Thyroid gland (tissue), 4 donors: ENCODE measurements around the gene HS6ST1.

Experiments used
- POLR2A ChIP-seq, 2 donors: fragments of 450-650 bp; IDR thresholded peaks; one replicate each; pipeline ENCODE4 v1.6.1; 2017; ENCODE audit warnings: antibody characterized with exemption in 2 of 2, mild to moderate bottlenecking in 2 of 2, moderate library complexity in 1 of 2
- TF ChIP-seq, protein P1 (sequence below), 6 experiments: fragments of 200-600 bp in 3 of 6; fragments of 450-650 bp in 3 of 6; sonication (generic) in 3 of 6; IDR thresholded peaks; one replicate each; pipeline ENCODE4 v1.5.1; 2016 to 2019; ENCODE audit warnings: antibody characterized with exemption in 6 of 6, mild to moderate bottlenecking in 2 of 6, inconsistent platforms in 1 of 6, moderate library complexity in 1 of 6

DNA sequence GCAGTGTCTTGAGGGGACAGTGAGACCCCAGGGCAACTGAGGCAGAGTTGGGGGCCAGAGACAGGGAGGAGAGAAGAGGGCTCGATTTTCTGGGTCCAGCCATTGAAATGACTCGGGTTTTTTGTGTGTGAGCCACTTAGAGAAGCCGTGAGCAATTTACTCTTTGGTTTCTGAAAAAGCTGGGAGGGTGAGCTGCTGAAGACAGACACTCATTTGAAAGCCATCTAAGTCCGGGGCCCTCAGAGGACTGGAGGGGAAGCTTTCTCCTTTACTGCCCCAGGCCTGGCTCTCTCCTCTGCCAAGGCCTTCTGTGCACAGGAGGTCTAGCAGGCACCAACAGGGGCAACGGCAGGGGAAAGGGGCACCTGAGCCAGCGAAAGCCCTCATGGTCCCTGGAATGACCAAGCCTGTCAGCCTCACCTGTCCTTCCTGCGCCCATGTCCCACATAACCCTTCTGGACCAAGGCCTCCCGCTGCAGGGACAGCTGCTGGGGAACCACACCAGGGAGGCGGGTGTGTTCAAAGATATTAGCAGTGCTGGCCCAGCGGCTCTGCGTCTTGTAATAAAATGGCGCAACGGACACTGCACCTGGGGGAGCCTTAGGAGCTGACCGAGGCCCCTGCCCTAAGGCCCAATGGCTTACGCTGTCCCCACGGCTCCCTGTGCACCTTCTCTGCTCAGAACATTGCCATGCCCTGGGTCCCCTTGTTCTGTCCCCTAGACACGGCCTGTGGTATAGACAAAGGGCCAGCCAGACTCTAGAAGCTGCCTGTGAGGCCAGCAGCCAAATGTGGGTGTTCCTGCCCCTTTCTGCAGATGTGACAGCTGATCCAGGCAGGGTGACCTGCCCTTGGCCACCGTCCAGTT lies 45.8 kb downstream of the HS6ST1 start:
- TF ChIP-seq, protein P1, sequence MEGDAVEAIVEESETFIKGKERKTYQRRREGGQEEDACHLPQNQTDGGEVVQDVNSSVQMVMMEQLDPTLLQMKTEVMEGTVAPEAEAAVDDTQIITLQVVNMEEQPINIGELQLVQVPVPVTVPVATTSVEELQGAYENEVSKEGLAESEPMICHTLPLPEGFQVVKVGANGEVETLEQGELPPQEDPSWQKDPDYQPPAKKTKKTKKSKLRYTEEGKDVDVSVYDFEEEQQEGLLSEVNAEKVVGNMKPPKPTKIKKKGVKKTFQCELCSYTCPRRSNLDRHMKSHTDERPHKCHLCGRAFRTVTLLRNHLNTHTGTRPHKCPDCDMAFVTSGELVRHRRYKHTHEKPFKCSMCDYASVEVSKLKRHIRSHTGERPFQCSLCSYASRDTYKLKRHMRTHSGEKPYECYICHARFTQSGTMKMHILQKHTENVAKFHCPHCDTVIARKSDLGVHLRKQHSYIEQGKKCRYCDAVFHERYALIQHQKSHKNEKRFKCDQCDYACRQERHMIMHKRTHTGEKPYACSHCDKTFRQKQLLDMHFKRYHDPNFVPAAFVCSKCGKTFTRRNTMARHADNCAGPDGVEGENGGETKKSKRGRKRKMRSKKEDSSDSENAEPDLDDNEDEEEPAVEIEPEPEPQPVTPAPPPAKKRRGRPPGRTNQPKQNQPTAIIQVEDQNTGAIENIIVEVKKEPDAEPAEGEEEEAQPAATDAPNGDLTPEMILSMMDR (IDR thresholded peaks at IDR 0.05) = no peak
- no peak for TF ChIP-seq POLR2A (IDR thresholded peaks at IDR 0.05)
